NOMO-1 treated with DMSO at 0.1 percent for 48 hours (cell line): Measurements from ENCODE around the gene RMDN2.

Source experiments
- DNase-seq: peaks from one replicate; lab custom pipeline; 2025; ENCODE audit not compliant: unreplicated experiment; lab: John Stamatoyannopoulos, UW

Gene RMDN2

GRCh38 chr2:37897511-37897910 is 27.6 kb upstream of the RMDN2 start:
- DNase-seq = no peak

GRCh38 chr2:37898448-37898847 is 26.6 kb upstream of the RMDN2 start:
- no peak for DNase-seq

GRCh38 chr2:37902991-37903390 is 22.1 kb upstream of the RMDN2 start:
- no peak for DNase-seq

- no peak for DNase-seq
These were observed 20.7 kb upstream of the RMDN2 start for GRCh38 chr2:37904425-37904824.

GRCh38 chr2:37904993-37905392 is 20.1 kb upstream of the RMDN2 start:
- DNase-seq = no peak

- DNase-seq = peak; percentile 25
These were observed 19.0 kb upstream of the RMDN2 start for GRCh38 chr2:37906131-37906530.

GRCh38 chr2:37907501-37908225 is 17.4 kb upstream of the RMDN2 start:
- no peak for DNase-seq

- peak; percentile 66 for DNase-seq
These were observed 13.7 kb upstream of the RMDN2 start for GRCh38 chr2:37911296-37911873.

GRCh38 chr2:37912056-37912455 is 13.0 kb upstream of the RMDN2 start:
- no peak for DNase-seq

- no peak for DNase-seq
These were observed 12.5 kb upstream of the RMDN2 start for GRCh38 chr2:37912616-37913015.

GRCh38 chr2:37914340-37914739 is 10.7 kb upstream of the RMDN2 start:
- DNase-seq = no peak

- DNase-seq = no peak
These were observed 9.3 kb upstream of the RMDN2 start for GRCh38 chr2:37915773-37916172.

- no peak for DNase-seq
These were observed 8.5 kb upstream of the RMDN2 start for GRCh38 chr2:37916512-37917082.

GRCh38 chr2:37917281-37918228 is 7.5 kb upstream of the RMDN2 start:
- DNase-seq = no peak

- DNase-seq = no peak
These were observed 6.3 kb upstream of the RMDN2 start for GRCh38 chr2:37918742-37919186.

GRCh38 chr2:37919631-37920032 is 5.5 kb upstream of the RMDN2 start:
- DNase-seq = no peak

GRCh38 chr2:37920570-37920969 is 4.5 kb upstream of the RMDN2 start:
- no peak for DNase-seq

- no peak for DNase-seq
These were observed 3.3 kb upstream of the RMDN2 start for GRCh38 chr2:37921781-37922180.

- no peak for DNase-seq
These were observed 1.6 kb upstream of the RMDN2 start for GRCh38 chr2:37923308-37924055.

- DNase-seq = no peak
These were observed 1.5 kb downstream of the RMDN2 start for GRCh38 chr2:37926635-37927034.

- peak; percentile 74 for DNase-seq
These were observed 3.3 kb downstream of the RMDN2 start for GRCh38 chr2:37928377-37928776.
